ENCODE measurements around the gene FLRT2. TPM values are rescaled to one million over a fixed set of nuclear protein-coding genes. Genes with fewer than 3 reads are reported as not detected.

Gene FLRT2
- total RNA-seq, 1 experiment from 2014 or later = 4.5 TPM

- BruUV-seq (replicated peaks) = no TSS peak
- Histone ChIP-seq H3K27me3 (ENCODE audit: control insufficient read depth, insufficient read depth, low read length) (no peaks in the 10 kb centered on the region), H3K4me1 (ENCODE audit: control insufficient read depth, insufficient read depth, low read length) (no peaks in the 10 kb centered on the region), H3K4me3 (ENCODE audit: low read depth in 2 of 2, low read length in 2 of 2) (no peak overlapping the region), H3K9me3 (ENCODE audit: control insufficient read depth, insufficient read depth, low read depth, low read length) (no peaks in the 10 kb centered on the region), H3K27ac (ENCODE audit: low read length) (no peak overlapping the region), H3K36me3 (ENCODE audit: control insufficient read depth, insufficient read depth, low read length) (no peaks in the 10 kb centered on the region)
- CTCF ChIA-PET = no interaction called here
- POLR2A ChIA-PET = no interaction called here
- no peak for ATAC-seq
- intact Hi-C loops (cut with micrococcal nuclease; ENCODE audit: unreplicated experiment) = no loop called here
- no peak for DNase-seq (ENCODE audit: low read depth, low spot score)
- TF ChIP-seq TCF7L2 (IDR thresholded peaks at IDR 0.05; ENCODE audit: low read depth, low read length) (no peak), CTCF (IDR thresholded peaks at IDR 0.05) (no peak), SIN3A (IDR thresholded peaks at IDR 0.05; ENCODE audit: borderline replicate concordance, insufficient read depth, low read depth, low read length) (no peak), POLR2AphosphoS5 (IDR thresholded peaks at IDR 0.05; ENCODE audit: low read depth, low read length) (no peak)
- TF ChIP-seq, protein P1, sequence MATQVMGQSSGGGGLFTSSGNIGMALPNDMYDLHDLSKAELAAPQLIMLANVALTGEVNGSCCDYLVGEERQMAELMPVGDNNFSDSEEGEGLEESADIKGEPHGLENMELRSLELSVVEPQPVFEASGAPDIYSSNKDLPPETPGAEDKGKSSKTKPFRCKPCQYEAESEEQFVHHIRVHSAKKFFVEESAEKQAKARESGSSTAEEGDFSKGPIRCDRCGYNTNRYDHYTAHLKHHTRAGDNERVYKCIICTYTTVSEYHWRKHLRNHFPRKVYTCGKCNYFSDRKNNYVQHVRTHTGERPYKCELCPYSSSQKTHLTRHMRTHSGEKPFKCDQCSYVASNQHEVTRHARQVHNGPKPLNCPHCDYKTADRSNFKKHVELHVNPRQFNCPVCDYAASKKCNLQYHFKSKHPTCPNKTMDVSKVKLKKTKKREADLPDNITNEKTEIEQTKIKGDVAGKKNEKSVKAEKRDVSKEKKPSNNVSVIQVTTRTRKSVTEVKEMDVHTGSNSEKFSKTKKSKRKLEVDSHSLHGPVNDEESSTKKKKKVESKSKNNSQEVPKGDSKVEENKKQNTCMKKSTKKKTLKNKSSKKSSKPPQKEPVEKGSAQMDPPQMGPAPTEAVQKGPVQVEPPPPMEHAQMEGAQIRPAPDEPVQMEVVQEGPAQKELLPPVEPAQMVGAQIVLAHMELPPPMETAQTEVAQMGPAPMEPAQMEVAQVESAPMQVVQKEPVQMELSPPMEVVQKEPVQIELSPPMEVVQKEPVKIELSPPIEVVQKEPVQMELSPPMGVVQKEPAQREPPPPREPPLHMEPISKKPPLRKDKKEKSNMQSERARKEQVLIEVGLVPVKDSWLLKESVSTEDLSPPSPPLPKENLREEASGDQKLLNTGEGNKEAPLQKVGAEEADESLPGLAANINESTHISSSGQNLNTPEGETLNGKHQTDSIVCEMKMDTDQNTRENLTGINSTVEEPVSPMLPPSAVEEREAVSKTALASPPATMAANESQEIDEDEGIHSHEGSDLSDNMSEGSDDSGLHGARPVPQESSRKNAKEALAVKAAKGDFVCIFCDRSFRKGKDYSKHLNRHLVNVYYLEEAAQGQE (IDR thresholded peaks at IDR 0.05; ENCODE audit: insufficient read depth in 1 of 2, low read depth in 2 of 2, low read length in 1 of 2) = no peak
- in situ Hi-C loops (cut with HindIII; ENCODE audit: low pct_unique_long_range_greater_than_20kb, low sequenced_read_pairs) = no loop called here
Observed at GRCh38 chr14:85501751-85502150, 28.2 kb upstream of the FLRT2 start.

- H3K4me3 ChIP-seq (ENCODE audit: low read depth in 2 of 2, low read length in 2 of 2) = no peak overlapping the region
- no peaks in the 10 kb centered on the region for H3K9me3 ChIP-seq (ENCODE audit: control insufficient read depth, insufficient read depth, low read depth, low read length)
- no peak overlapping the region for H3K27ac ChIP-seq (ENCODE audit: low read length)
- ATAC-seq (no peak), DNase-seq (ENCODE audit: low read depth, low spot score) (no peak)
- ChIA-PET POLR2A (no interaction called here), CTCF (no interaction called here)
- H3K27me3 ChIP-seq (ENCODE audit: control insufficient read depth, insufficient read depth, low read length) = no peaks in the 10 kb centered on the region
- no peaks in the 10 kb centered on the region for H3K4me1 ChIP-seq (ENCODE audit: control insufficient read depth, insufficient read depth, low read length)
- BruUV-seq (replicated peaks) = no TSS peak
- in situ Hi-C loops (cut with HindIII; ENCODE audit: low pct_unique_long_range_greater_than_20kb, low sequenced_read_pairs) (no loop called here), intact Hi-C loops (cut with micrococcal nuclease; ENCODE audit: unreplicated experiment) (no loop called here)
- TF ChIP-seq, protein P1 (IDR thresholded peaks at IDR 0.05; ENCODE audit: insufficient read depth in 1 of 2, low read depth in 2 of 2, low read length in 1 of 2) = no peak
- no peak for TF ChIP-seq SIN3A (IDR thresholded peaks at IDR 0.05; ENCODE audit: borderline replicate concordance, insufficient read depth, low read depth, low read length)
- no peak for TF ChIP-seq CTCF (IDR thresholded peaks at IDR 0.05)
- no peak for TF ChIP-seq TCF7L2 (IDR thresholded peaks at IDR 0.05; ENCODE audit: low read depth, low read length)
- no peak for TF ChIP-seq POLR2AphosphoS5 (IDR thresholded peaks at IDR 0.05; ENCODE audit: low read depth, low read length)
- no peaks in the 10 kb centered on the region for H3K36me3 ChIP-seq (ENCODE audit: control insufficient read depth, insufficient read depth, low read length)
Observed at GRCh38 chr14:85508863-85509262, 21.1 kb upstream of the FLRT2 start.
